IMR-90 (cell line): ENCODE data around the gene MLST8. TPM values are rescaled to one million over a fixed set of nuclear protein-coding genes. Genes with fewer than 3 reads are reported as not detected.
A peak's percentile ranks its signal among the peaks of the same experiment; 100 is the strongest.

Experiments
- ATAC-seq: fragments of 200-7000 bp; cut with Tn5 transposase; 2 replicates; pipeline ENCODE4 v1.9.1; 2020; ENCODE audit warnings: low read depth, mild to moderate bottlenecking, moderate library complexity
- BruUV-seq: library from RNA; stranded (reverse); fragments of 400-500 nt; replicated peaks from 2 replicates; lab custom pipeline; 2021; lab: Mats Ljungman, UMichigan
- CTCF ChIA-PET: fragments of 300-600 bp; formaldehyde crosslinking; extraction: SDS; loops from one replicate; lab custom pipeline; 2021; ENCODE audit warnings: antibody characterized with exemption; lab: Yijun Ruan, JAX
- POLR2A ChIA-PET: fragments of 300-600 bp; sonication (Branson Sonifier 250); formaldehyde crosslinking; loops from one replicate; lab custom pipeline; 2022; ENCODE audit warnings: antibody characterized with exemption; ENCODE audit not compliant: unreplicated experiment; lab: Charles Lee
- DNase-seq: peaks from one replicate; pipeline ENCODE4 v3.0.0; 2013
- H2AFZ ChIP-seq: replicated peaks from 2 replicates; pipeline ENCODE3; 2013; ENCODE audit warnings: low read length, mild to moderate bottlenecking; ENCODE audit not compliant: poor library complexity
- H2AK5ac ChIP-seq: 2 replicates; pipeline ENCODE4 v1.6.1; 2013; ENCODE audit warnings: low read depth, low read length, inconsistent platforms
- H2AK9ac ChIP-seq: replicated peaks from 2 replicates; pipeline ENCODE3; 2013; ENCODE audit warnings: mild to moderate bottlenecking, low read depth, low read length, moderate library complexity; ENCODE audit not compliant: poor library complexity
- H2BK120ac ChIP-seq: 2 replicates; pipeline ENCODE4 v1.6.1; 2013; ENCODE audit warnings: low read depth, low read length, inconsistent platforms
- H2BK15ac ChIP-seq: 3 replicates; pipeline ENCODE4 v1.6.1; 2013; ENCODE audit warnings: low read depth, low read length, inconsistent platforms
- H2BK20ac ChIP-seq: 2 replicates; pipeline ENCODE4 v1.6.1; 2013; ENCODE audit warnings: low read depth, mild to moderate bottlenecking, inconsistent platforms, low read length, moderate library complexity
- H2BK5ac ChIP-seq: 2 replicates; pipeline ENCODE4 v1.6.1; 2013; ENCODE audit warnings: mild to moderate bottlenecking, low read depth, low read length, inconsistent platforms; ENCODE audit not compliant: poor library complexity, severe bottlenecking
- H3K14ac ChIP-seq: replicated peaks from 2 replicates; pipeline ENCODE4 v1.6.1; 2013; ENCODE audit warnings: low read depth, low read length, inconsistent platforms
- H3K18ac ChIP-seq: 2 replicates; pipeline ENCODE4 v1.6.1; 2013; ENCODE audit warnings: low read depth, low read length, control low read depth
- H3K23ac ChIP-seq: 2 replicates; pipeline ENCODE4 v1.6.1; 2013; ENCODE audit warnings: low read depth, low read length, inconsistent platforms
- H3K27ac ChIP-seq: 2 replicates; pipeline ENCODE4 v1.5.1; 2013; ENCODE audit warnings: mild to moderate bottlenecking, control low read depth, low read length; ENCODE audit not compliant: insufficient read depth
- H3K27me3 ChIP-seq: 2 replicates; pipeline ENCODE4 v1.6.1; 2013; ENCODE audit warnings: low read length; ENCODE audit not compliant: control insufficient read depth, insufficient read depth
- H3K36me3 ChIP-seq: 2 replicates; pipeline ENCODE4 v1.6.1; 2013; ENCODE audit warnings: low read length, mixed read lengths; ENCODE audit not compliant: control insufficient read depth, insufficient read depth
- H3K4ac ChIP-seq: 2 replicates; pipeline ENCODE4 v1.6.1; 2013; ENCODE audit warnings: low read depth, low read length, inconsistent platforms
- H3K4me1 ChIP-seq: 2 replicates; pipeline ENCODE4 v1.6.1; 2013; ENCODE audit warnings: low read length, mixed read lengths; ENCODE audit not compliant: control insufficient read depth, insufficient read depth
- H3K4me2 ChIP-seq: 2 replicates; pipeline ENCODE4 v1.6.1; 2013; ENCODE audit warnings: low read depth, mild to moderate bottlenecking, control low read depth, low read length, moderate library complexity
- H3K4me3 ChIP-seq: 2 replicates; pipeline ENCODE4 v1.5.1; 2013; ENCODE audit warnings: low read depth, mild to moderate bottlenecking, control low read depth, low read length, moderate library complexity; ENCODE audit not compliant: insufficient read depth
- H3K56ac ChIP-seq: 2 replicates; pipeline ENCODE4 v1.6.1; 2013; ENCODE audit warnings: low read length, inconsistent platforms; ENCODE audit not compliant: insufficient read depth; ENCODE audit errors: extremely low read depth
- H3K79me1 ChIP-seq, 2 experiments: 2 replicates each; pipeline ENCODE4 v1.6.1; 2013; ENCODE audit warnings: low read length in 2 of 2, inconsistent platforms in 1 of 2, low read depth in 1 of 2
- H3K9ac ChIP-seq: 2 replicates; pipeline ENCODE4 v1.6.1; 2013; ENCODE audit warnings: low read depth, low read length, control low read depth
- H3K9me1 ChIP-seq: 2 replicates; pipeline ENCODE4 v1.6.1; 2013; ENCODE audit warnings: low read length, inconsistent platforms; ENCODE audit not compliant: insufficient read depth
- H3K9me3 ChIP-seq: 2 replicates; pipeline ENCODE4 v1.6.1; 2013; ENCODE audit warnings: low read length; ENCODE audit not compliant: control insufficient read depth, insufficient read depth
- H4K20me1 ChIP-seq: 2 replicates; pipeline ENCODE4 v1.6.1; 2013; ENCODE audit warnings: low read length, inconsistent platforms; ENCODE audit not compliant: insufficient read depth
- H4K5ac ChIP-seq: 2 replicates; pipeline ENCODE4 v1.6.1; 2013; ENCODE audit warnings: mild to moderate bottlenecking, low read depth, low read length, control low read depth
- H4K8ac ChIP-seq, 2 experiments: 2 replicates each; pipeline ENCODE4 v1.6.1; 2013; ENCODE audit warnings: low read depth in 2 of 2, low read length in 2 of 2, control low read depth in 1 of 2, inconsistent platforms in 1 of 2
- H4K91ac ChIP-seq: 2 replicates; pipeline ENCODE4 v1.6.1; 2013; ENCODE audit warnings: low read depth, low read length, inconsistent platforms; ENCODE audit not compliant: insufficient read depth
- BHLHE40 ChIP-seq: fragments of 150-350 bp; IDR thresholded peaks from 2 replicates; pipeline ENCODE4 v1.6.1; 2016; ENCODE audit warnings: mild to moderate bottlenecking, low read depth, low read length
- CHD1 ChIP-seq: IDR thresholded peaks from 2 replicates; pipeline ENCODE4 v1.6.1; 2012; ENCODE audit warnings: low read depth, low read length, improper control_type of control experiment
- FOS ChIP-seq: fragments of 150-350 bp; IDR thresholded peaks from 2 replicates; pipeline ENCODE4 v1.6.1; 2016; ENCODE audit warnings: low read depth, low read length
- MAFK ChIP-seq: IDR thresholded peaks from 2 replicates; pipeline ENCODE4 v1.6.1; 2012; ENCODE audit warnings: low read depth, low read length, improper control_type of control experiment
- MAZ ChIP-seq: IDR thresholded peaks from 2 replicates; pipeline ENCODE4 v1.6.1; 2012; ENCODE audit warnings: low read depth, mild to moderate bottlenecking, low read length, improper control_type of control experiment, moderate library complexity, borderline replicate concordance
- MXI1 ChIP-seq: IDR thresholded peaks from 2 replicates; pipeline ENCODE4 v1.6.1; 2012; ENCODE audit warnings: low read depth, mild to moderate bottlenecking, low read length, moderate library complexity, borderline replicate concordance
- NFE2L2 ChIP-seq: fragments of 150-350 bp; IDR thresholded peaks from 2 replicates; pipeline ENCODE4 v1.6.1; 2016; ENCODE audit warnings: low read depth, mild to moderate bottlenecking, low read length
- POLR2A ChIP-seq: IDR thresholded peaks from 2 replicates; pipeline ENCODE4 v1.6.1; 2012; ENCODE audit warnings: mild to moderate bottlenecking, low read depth, low read length
- RAD21 ChIP-seq: IDR thresholded peaks from 2 replicates; pipeline ENCODE4 v1.6.1; 2012; ENCODE audit warnings: low read length, improper control_type of control experiment
- RCOR1 ChIP-seq: IDR thresholded peaks from 2 replicates; pipeline ENCODE4 v1.6.1; 2012; ENCODE audit warnings: mild to moderate bottlenecking, low read length, improper control_type of control experiment; ENCODE audit not compliant: insufficient replicate concordance
- RFX5 ChIP-seq: IDR thresholded peaks from 2 replicates; pipeline ENCODE4 v1.8.0; 2012; ENCODE audit warnings: low read depth, mild to moderate bottlenecking, low read length, moderate library complexity
- SMC3 ChIP-seq: fragments of 150-350 bp; IDR thresholded peaks from 2 replicates; pipeline ENCODE4 v1.6.1; 2016; ENCODE audit warnings: low read depth, mild to moderate bottlenecking, antibody characterized with exemption, low read length, moderate library complexity
- WGBS, 2 experiments: methylation state at CpG; one replicate each; pipeline versions ENCODE4 v1.1.5 to v1.1.7; 2013; ENCODE audit warnings: missing lambda C conversion rate in 2 of 2; ENCODE audit not compliant: insufficient read length in 1 of 2; ENCODE audit errors: extremely low coverage in 2 of 2; 5-methylcytosine and 5-hydroxymethylcytosine counted together
- dilution Hi-C: fragments of 300-500 bp; cut with HindIII; formaldehyde crosslinking; loops from one replicate; pipeline ENCODE4 v1.14.3; 2018; ENCODE audit warnings: low sequenced_read_pairs; ENCODE audit not compliant: unreplicated experiment
- in situ Hi-C: fragments of 300-500 bp; cut with MboI; formaldehyde crosslinking; loops from 3 replicates; pipeline ENCODE4 v1.14.3; 2019; ENCODE audit warnings: low sequenced_read_pairs, inconsistent platforms, mixed read lengths
- intact Hi-C: fragments of 100-400 bp; cut with micrococcal nuclease; formaldehyde crosslinking; loops from 2 replicates; pipeline ENCODE4 v1.10.0; 2022
- polyA plus RNA-seq, 3 experiments: library from polyadenylated mRNA; depleted of rRNA; stranded (reverse); fragments of >200 nt; gene quantifications; 2 replicates each; pipeline ENCODE4 v1.2.3, GENCODE V29; 2012; ENCODE audit warnings: low replicate concordance in 1 of 3
- total RNA-seq: library from RNA; depleted of rRNA; stranded (reverse); fragments of >200 nt; gene quantifications from 2 replicates; pipeline ENCODE4 v1.2.3, GENCODE V29; 2012
- TF ChIP-seq, protein P1 (sequence below): fragments of 150-350 bp; IDR thresholded peaks from 2 replicates; pipeline ENCODE4 v1.6.1; 2016; ENCODE audit warnings: low read depth, mild to moderate bottlenecking, low read length, moderate library complexity, borderline replicate concordance
- TF ChIP-seq, protein P2 (sequence below): fragments of 150-350 bp; IDR thresholded peaks from 2 replicates; pipeline ENCODE4 v1.6.1; 2017; ENCODE audit warnings: mild to moderate bottlenecking, antibody characterized with exemption, low read length, low read depth

The MLST8 gene
- total and polyA plus RNA-seq, 2 of the 4 experiments (the other 2 are of a cell fraction) = 34.4 to 93.7 TPM

DNA sequence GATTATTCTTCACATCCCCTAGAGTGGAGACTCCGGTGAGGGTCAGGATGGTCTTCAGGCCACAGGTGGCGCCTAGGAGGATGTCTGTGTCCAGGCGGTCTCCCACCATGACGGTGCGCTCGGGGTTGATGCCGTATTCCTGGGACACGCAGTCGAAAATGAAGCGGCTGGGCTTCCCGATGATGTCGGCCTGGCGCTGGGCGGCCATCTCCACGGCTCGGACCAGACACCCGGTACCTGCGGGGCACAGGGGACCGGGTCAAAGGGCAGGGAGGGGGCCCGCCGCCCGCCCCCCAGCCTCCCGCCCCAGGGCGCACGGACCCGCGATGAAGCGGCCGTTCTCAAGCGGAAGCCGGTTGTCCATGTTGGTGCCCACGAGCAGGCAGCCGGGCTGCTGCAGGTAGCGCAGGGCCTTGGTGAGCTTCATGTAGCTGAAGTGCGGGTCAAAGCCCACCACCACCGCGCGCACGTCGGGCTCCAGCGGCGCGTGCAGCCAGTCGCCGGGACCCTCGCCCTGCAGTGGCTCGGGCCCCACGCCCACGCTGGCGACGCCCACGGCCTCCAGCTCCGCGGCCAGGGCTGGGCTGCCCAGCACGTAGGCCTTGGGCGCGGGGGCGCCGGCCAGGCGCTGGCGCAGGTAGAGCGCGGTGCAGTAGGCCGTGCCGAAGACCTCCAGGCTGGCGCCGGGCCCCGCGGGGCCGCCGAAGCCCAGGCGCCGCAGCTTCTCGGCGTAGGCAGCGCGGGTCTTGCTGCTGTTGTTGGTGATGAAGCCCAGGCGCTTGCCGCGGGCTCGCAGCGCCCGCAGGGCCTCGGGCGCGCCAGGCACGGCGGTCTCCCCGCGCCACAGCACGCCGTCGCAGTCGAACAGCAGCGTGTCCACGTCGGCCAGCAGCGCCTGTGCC, 8.8 kb downstream of the MLST8 start:
- ATAC-seq (peak; percentile 2), DNase-seq (no peak)
- Histone ChIP-seq H4K5ac (no peak overlapping the region), H2AK9ac (peak overlapping the region; percentile 93), H3K9me3 (no peaks in the 10 kb centered on the region), H3K9ac (peak overlapping the region; percentile 65), H2AK5ac (peak overlapping the region; percentile 50; the same call in 1 of the 2 replicates), H3K14ac (peak overlapping the region; percentile 6; the same call in 1 of the 2 replicates), H4K91ac (no peak overlapping the region), H2BK20ac (no peak overlapping the region), H3K4me2 (peak overlapping the region; percentile 80), H2BK15ac (no peak overlapping the region), H3K79me1 (peaks cover 14 to 30% of the 10 kb centered on the region in 2 experiments), H3K23ac (peak overlapping the region; percentile 72), H2AFZ (peak overlapping the region; percentile 98), H3K56ac (no peak overlapping the region), H3K18ac (no peak overlapping the region), H4K8ac (peak overlapping the region in 1 of 2 experiments; percentile 61; a peak in 1 of 4 replicates), H3K27ac (peak overlapping the region; percentile 28; the same call in 1 of the 2 replicates), H3K4ac (0 out of 2 replicates have a peak overlapping the region, but pooled peaks have one; percentile 48), H2BK120ac (no peak overlapping the region), H4K20me1 (peaks cover 12% of the 10 kb centered on the region), H3K4me3 (peak overlapping the region; percentile 67), H3K9me1 (no peaks in the 10 kb centered on the region), H3K27me3 (no peaks in the 10 kb centered on the region), H3K4me1 (peaks cover 7% of the 10 kb centered on the region), H3K36me3 (peaks cover 7% of the 10 kb centered on the region), H2BK5ac (peak overlapping the region; percentile 43)
- WGBS, 2 experiments = 0% methylated on average over 44 of the region's 98 CpGs; no CpG with 5 or more reads in 1 of the 2 experiments
- dilution Hi-C loops = no loop called here
- CTCF ChIA-PET = interaction anchor here (0.8 kb wide), 1 partner anchor 291 kb away, joined by 3 read pairs; no protein-coding TSS in a partner anchor
- in situ Hi-C loops = no loop called here
- no TSS peak for BruUV-seq
- intact Hi-C loops = no loop called here
- POLR2A ChIA-PET = interaction anchor here (0.6 kb wide), 1 partner anchor 33 kb away, joined by 3 read pairs; no protein-coding TSS in a partner anchor
- TF ChIP-seq MXI1 (no peak), MAZ (no peak), SMC3 (no peak), FOS (no peak), MAFK (no peak), NFE2L2 (no peak), RAD21 (no peak), RFX5 (no peak), POLR2A (no peak), CHD1 (no peak), BHLHE40 (no peak), RCOR1 (no peak)
- TF ChIP-seq, protein P1, sequence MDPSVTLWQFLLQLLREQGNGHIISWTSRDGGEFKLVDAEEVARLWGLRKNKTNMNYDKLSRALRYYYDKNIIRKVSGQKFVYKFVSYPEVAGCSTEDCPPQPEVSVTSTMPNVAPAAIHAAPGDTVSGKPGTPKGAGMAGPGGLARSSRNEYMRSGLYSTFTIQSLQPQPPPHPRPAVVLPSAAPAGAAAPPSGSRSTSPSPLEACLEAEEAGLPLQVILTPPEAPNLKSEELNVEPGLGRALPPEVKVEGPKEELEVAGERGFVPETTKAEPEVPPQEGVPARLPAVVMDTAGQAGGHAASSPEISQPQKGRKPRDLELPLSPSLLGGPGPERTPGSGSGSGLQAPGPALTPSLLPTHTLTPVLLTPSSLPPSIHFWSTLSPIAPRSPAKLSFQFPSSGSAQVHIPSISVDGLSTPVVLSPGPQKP = no peak
- TF ChIP-seq, protein P2, sequence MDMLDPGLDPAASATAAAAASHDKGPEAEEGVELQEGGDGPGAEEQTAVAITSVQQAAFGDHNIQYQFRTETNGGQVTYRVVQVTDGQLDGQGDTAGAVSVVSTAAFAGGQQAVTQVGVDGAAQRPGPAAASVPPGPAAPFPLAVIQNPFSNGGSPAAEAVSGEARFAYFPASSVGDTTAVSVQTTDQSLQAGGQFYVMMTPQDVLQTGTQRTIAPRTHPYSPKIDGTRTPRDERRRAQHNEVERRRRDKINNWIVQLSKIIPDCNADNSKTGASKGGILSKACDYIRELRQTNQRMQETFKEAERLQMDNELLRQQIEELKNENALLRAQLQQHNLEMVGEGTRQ = no peak
